ENCODE results near the gene SPHKAP. TPM values are rescaled to one million over a fixed set of nuclear protein-coding genes. Genes with fewer than 3 reads are reported as not detected.

The SPHKAP gene
- total RNA-seq, 4 donors from 2014 or later, result not detected

- no peaks in the 10 kb centered on the region for H3K36me3 ChIP-seq
- in situ Hi-C loops (cut with MboI; ENCODE audit: low sequenced_read_pairs in 4 of 4) (no loop called here), intact Hi-C loops (cut with DNase I; ENCODE audit: low total_unique reads) (no loop called here)
- peaks cover 3 to 15% (median 8%) of the 10 kb centered on the region in 3 donors for H3K27me3 ChIP-seq
- no peak overlapping the region for H3K4me3 ChIP-seq
- H3K27ac ChIP-seq, result no peak overlapping the region
- ATAC-seq (no peak), DNase-seq (no peak)
- H3K9me3 ChIP-seq, result no peaks in the 10 kb centered on the region
- H3K4me1 ChIP-seq, result no peaks in the 10 kb centered on the region
- TF ChIP-seq CTCF (IDR thresholded peaks at IDR 0.05 in 4 of 5, conservative IDR thresholded peaks at IDR 0.05 in 1 of 5) (no peak), POLR2A (IDR thresholded peaks at IDR 0.05) (no peak)
Measured at GRCh38 chr2:228180181-228181097, 1.0 kb downstream of the SPHKAP start.

GRCh38 chr2:228167290-228167689 lies 14.2 kb downstream of the SPHKAP start:
- intact Hi-C loops (cut with DNase I; ENCODE audit: low total_unique reads), result no loop called here
- DNase-seq (no peak), ATAC-seq (no peak)
- no peak overlapping the region for H3K4me3 ChIP-seq
- no peaks in the 10 kb centered on the region for H3K9me3 ChIP-seq
- no peaks in the 10 kb centered on the region for H3K27me3 ChIP-seq
- in situ Hi-C loops (cut with MboI; ENCODE audit: low sequenced_read_pairs in 4 of 4), result no loop called here
- no peak for TF ChIP-seq CTCF (IDR thresholded peaks at IDR 0.05 in 4 of 5, conservative IDR thresholded peaks at IDR 0.05 in 1 of 5)
- TF ChIP-seq POLR2A (IDR thresholded peaks at IDR 0.05), result no peak
- H3K4me1 ChIP-seq, result no peaks in the 10 kb centered on the region
- H3K36me3 ChIP-seq, result no peaks in the 10 kb centered on the region
- no peak overlapping the region for H3K27ac ChIP-seq

- ATAC-seq, result no peak
Measured at GRCh38 chr2:228164718-228165117, 16.8 kb downstream of the SPHKAP start.

GRCh38 chr2:228157841-228158240 lies 23.6 kb downstream of the SPHKAP start:
- ATAC-seq (no peak), DNase-seq (no peak)
- intact Hi-C loops (cut with DNase I; ENCODE audit: low total_unique reads) (no loop called here), in situ Hi-C loops (cut with MboI; ENCODE audit: low sequenced_read_pairs in 4 of 4) (no loop called here)
- H3K9me3 ChIP-seq, result no peaks in the 10 kb centered on the region
- H3K4me1 ChIP-seq, result no peaks in the 10 kb centered on the region
- no peak overlapping the region for H3K4me3 ChIP-seq
- no peaks in the 10 kb centered on the region for H3K27me3 ChIP-seq
- no peak for TF ChIP-seq POLR2A (IDR thresholded peaks at IDR 0.05)
- no peak for TF ChIP-seq CTCF (IDR thresholded peaks at IDR 0.05 in 4 of 5, conservative IDR thresholded peaks at IDR 0.05 in 1 of 5)
- H3K27ac ChIP-seq, result no peak overlapping the region
- no peaks in the 10 kb centered on the region for H3K36me3 ChIP-seq

More at GRCh38 chr2:228164718-228165117, 16.8 kb downstream of the SPHKAP start:
- no peaks in the 10 kb centered on the region for H3K9me3 ChIP-seq
- TF ChIP-seq CTCF (IDR thresholded peaks at IDR 0.05 in 4 of 5, conservative IDR thresholded peaks at IDR 0.05 in 1 of 5) (no peak), POLR2A (IDR thresholded peaks at IDR 0.05) (no peak)
- in situ Hi-C loops (cut with MboI; ENCODE audit: low sequenced_read_pairs in 4 of 4) (no loop called here), intact Hi-C loops (cut with DNase I; ENCODE audit: low total_unique reads) (no loop called here)
- no peak for DNase-seq
- H3K27ac ChIP-seq, result no peak overlapping the region
- no peaks in the 10 kb centered on the region for H3K4me1 ChIP-seq
- H3K27me3 ChIP-seq, result no peaks in the 10 kb centered on the region
- H3K4me3 ChIP-seq, result no peak overlapping the region
- no peaks in the 10 kb centered on the region for H3K36me3 ChIP-seq

All from gastrocnemius medialis (tissue), 4 donors.